H1 (cell line): ENCODE measurements around the gene RO60. TPM values are rescaled to one million over a fixed set of nuclear protein-coding genes. Genes with fewer than 3 reads are reported as not detected.

Experiments used
- CTCF ChIA-PET: fragments of 300-600 bp; sonication (Branson Sonifier 250); formaldehyde crosslinking; loops from one replicate; lab custom pipeline; 2021; ENCODE audit not compliant: partially characterized antibody; lab: Charles Lee
- POLR2A ChIA-PET: fragments of 300-600 bp; sonication (Branson Sonifier 250); formaldehyde crosslinking; loops from one replicate; lab custom pipeline; 2021; ENCODE audit warnings: inconsistent platforms; ENCODE audit not compliant: partially characterized antibody; lab: Charles Lee
- DNase-seq, 2 experiments: peaks; one replicate each; pipeline versions ENCODE4 v3.0.0 to v3.0.0-alpha.2; 2010 to 2022; ENCODE audit warnings: low spot score in 2 of 2, low read depth in 1 of 2, mixed read lengths in 1 of 2
- FAIRE-seq: peaks from 2 replicates; lab custom pipeline; 2011; peaks lifted over from hg19 to GRCh38; lab: Jason Lieb, UNC
- H2AFZ ChIP-seq: 2 replicates; pipeline ENCODE4 v1.8.1; 2012; ENCODE audit warnings: low read length, inconsistent platforms
- H2AK5ac ChIP-seq: 2 replicates; pipeline ENCODE4 v1.6.1; 2013; ENCODE audit warnings: low read depth, low read length
- H2BK120ac ChIP-seq: replicated peaks from 2 replicates; pipeline ENCODE3; 2013; ENCODE audit warnings: low read depth, low read length, inconsistent platforms
- H2BK12ac ChIP-seq: 2 replicates; pipeline ENCODE4 v1.6.1; 2013; ENCODE audit warnings: low read depth, low read length
- H2BK15ac ChIP-seq: 2 replicates; pipeline ENCODE4 v1.6.1; 2013; ENCODE audit warnings: low read length
- H2BK20ac ChIP-seq: 2 replicates; pipeline ENCODE4 v1.6.1; 2013; ENCODE audit warnings: low read length
- H2BK5ac ChIP-seq: 2 replicates; pipeline ENCODE4 v1.6.1; 2013; ENCODE audit warnings: low read depth, low read length
- H3K14ac ChIP-seq: 2 replicates; pipeline ENCODE4 v1.6.1; 2013; ENCODE audit warnings: inconsistent platforms; ENCODE audit not compliant: insufficient read length
- H3K18ac ChIP-seq: 2 replicates; pipeline ENCODE4 v1.6.1; 2013; ENCODE audit warnings: low read length; ENCODE audit errors: extremely low read depth
- H3K23ac ChIP-seq: 2 replicates; pipeline ENCODE4 v1.6.1; 2013; ENCODE audit warnings: inconsistent platforms; ENCODE audit not compliant: insufficient read length
- H3K23me2 ChIP-seq: 2 replicates; pipeline ENCODE4 v1.6.1; 2013; ENCODE audit warnings: low read depth, low read length
- H3K27ac ChIP-seq: 2 replicates; pipeline ENCODE4 v1.6.1; 2011; ENCODE audit warnings: low read depth, low read length, inconsistent platforms
- H3K27me3 ChIP-seq, 4 experiments: replicated peaks in 1 of 4; 1 replicate in 1 of 4; 2 replicates in 3 of 4; pipeline versions ENCODE4 v1.6.1 to v1.8.1; 2011 to 2013; ENCODE audit warnings: low read length in 3 of 4, mild to moderate bottlenecking in 3 of 4, inconsistent platforms in 2 of 4, mixed read lengths in 2 of 4, moderate library complexity in 1 of 4; ENCODE audit not compliant: control insufficient read depth in 3 of 4, insufficient read depth in 3 of 4; ENCODE audit errors: extremely low read depth in 1 of 4
- H3K36me3 ChIP-seq, 4 experiments: 2 replicates each; pipeline versions ENCODE4 v1.6.1 to v1.8.1; 2011 to 2013; ENCODE audit warnings: mild to moderate bottlenecking in 4 of 4, low read length in 3 of 4, moderate library complexity in 2 of 4, control low read depth in 1 of 4, inconsistent platforms in 1 of 4; ENCODE audit not compliant: insufficient read depth in 4 of 4, control insufficient read depth in 2 of 4
- H3K4ac ChIP-seq: replicated peaks from 2 replicates; pipeline ENCODE3; 2013; ENCODE audit warnings: low read length, low read depth, mixed read lengths, inconsistent platforms; ENCODE audit not compliant: insufficient read length
- H3K4me1 ChIP-seq, 4 experiments: replicated peaks in 1 of 4; 1 replicate in 1 of 4; 2 replicates in 3 of 4; pipeline versions ENCODE4 v1.6.1 to v1.8.1; 2011 to 2013; ENCODE audit warnings: low read length in 3 of 4, inconsistent platforms in 2 of 4, mixed read lengths in 1 of 4; ENCODE audit not compliant: insufficient read depth in 4 of 4, control insufficient read depth in 3 of 4
- H3K4me2 ChIP-seq, 2 experiments: 2 replicates each; pipeline versions ENCODE4 v1.6.1 to v1.8.1; 2011 to 2013; ENCODE audit warnings: low read depth in 2 of 2, low read length in 2 of 2, control low read depth in 1 of 2, inconsistent platforms in 1 of 2, mild to moderate bottlenecking in 1 of 2; ENCODE audit not compliant: insufficient read depth in 1 of 2
- H3K4me3 ChIP-seq, 4 experiments: fragments of 200-600, 300-600 bp in 1 of 4; sonication (generic), shearing (Covaris generic), sonication (Bioruptor Twin) in 1 of 4; 2 replicates each; pipeline versions ENCODE4 v1.5.1 to v1.8.1; 2011 to 2016; ENCODE audit warnings: low read length in 4 of 4, low read depth in 3 of 4, control low read depth in 2 of 4, inconsistent platforms in 2 of 4, mild to moderate bottlenecking in 2 of 4, mixed read lengths in 1 of 4, moderate library complexity in 1 of 4; ENCODE audit not compliant: insufficient read depth in 2 of 4; ENCODE audit errors: extremely low read depth in 1 of 4
- H3K56ac ChIP-seq: replicated peaks from 2 replicates; pipeline ENCODE3; 2013; ENCODE audit warnings: low read depth, mild to moderate bottlenecking, mixed read lengths, low read length, inconsistent platforms; ENCODE audit not compliant: insufficient read length
- H3K79me1 ChIP-seq: 2 replicates; pipeline ENCODE4 v1.6.1; 2013; ENCODE audit warnings: low read depth, low read length, control low read depth
- H3K79me2 ChIP-seq, 2 experiments: 2 replicates each; pipeline versions ENCODE4 v1.6.1 to v1.8.1; 2012 to 2013; ENCODE audit warnings: low read length in 2 of 2, mild to moderate bottlenecking in 2 of 2, inconsistent platforms in 1 of 2; ENCODE audit not compliant: insufficient read depth in 2 of 2, control insufficient read depth in 1 of 2
- H3K9ac ChIP-seq, 4 experiments: replicated peaks in 1 of 4; 1 replicate in 1 of 4; 2 replicates in 3 of 4; pipeline versions ENCODE4 v1.6.1 to v1.8.1; 2011 to 2013; ENCODE audit warnings: low read depth in 3 of 4, low read length in 3 of 4, control low read depth in 2 of 4, mild to moderate bottlenecking in 2 of 4, moderate library complexity in 2 of 4, inconsistent platforms in 1 of 4; ENCODE audit errors: extremely low read depth in 1 of 4
- H3K9me3 ChIP-seq, 2 experiments: 2 replicates each; pipeline versions ENCODE4 v1.6.1 to v1.8.1; 2012 to 2013; ENCODE audit warnings: mild to moderate bottlenecking in 2 of 2, moderate library complexity in 2 of 2, control low read depth in 1 of 2, inconsistent platforms in 1 of 2, low read depth in 1 of 2, low read length in 1 of 2, mixed read lengths in 1 of 2; ENCODE audit not compliant: insufficient read depth in 2 of 2
- H4K20me1 ChIP-seq, 2 experiments: replicated peaks in 1 of 2; 2 replicates each; pipeline versions ENCODE3 to v1.8.1; 2011 to 2013; ENCODE audit warnings: inconsistent platforms in 2 of 2, low read length in 2 of 2, mild to moderate bottlenecking in 1 of 2; ENCODE audit not compliant: insufficient read depth in 2 of 2, control insufficient read depth in 1 of 2
- H4K5ac ChIP-seq: 2 replicates; pipeline ENCODE4 v1.6.1; 2013; ENCODE audit warnings: low read length, low read depth, mixed read lengths, inconsistent platforms; ENCODE audit not compliant: insufficient read length
- H4K8ac ChIP-seq: 2 replicates; pipeline ENCODE4 v1.8.0; 2013; ENCODE audit warnings: mild to moderate bottlenecking, moderate library complexity, low read length, inconsistent platforms; ENCODE audit not compliant: insufficient read depth; ENCODE audit errors: extremely low read depth
- H4K91ac ChIP-seq: replicated peaks from 2 replicates; pipeline ENCODE3; 2013; ENCODE audit warnings: low read length, mixed read lengths, inconsistent platforms; ENCODE audit not compliant: insufficient read length
- ATF3 ChIP-seq: IDR thresholded peaks from 2 replicates; pipeline ENCODE4 v1.6.1; 2011; ENCODE audit warnings: low read depth, mild to moderate bottlenecking, low read length; ENCODE audit not compliant: insufficient read depth
- CBX5 ChIP-seq: fragments of 300-800, 300-1000 bp; sonication (generic); IDR thresholded peaks from 2 replicates; pipeline ENCODE4 v1.7.1; 2016; ENCODE audit warnings: antibody characterized with exemption, low read length, low read depth
- CHD1 ChIP-seq: IDR thresholded peaks from 2 replicates; pipeline ENCODE4 v1.6.1; 2012; ENCODE audit warnings: low read depth, low read length, improper control_type of control experiment
- CHD2 ChIP-seq: IDR thresholded peaks from 2 replicates; pipeline ENCODE4 v1.6.1; 2012; ENCODE audit warnings: low read length, improper control_type of control experiment
- EP300 ChIP-seq, 2 experiments: IDR thresholded peaks; 1 replicate in 1 of 2; 2 replicates in 1 of 2; pipeline ENCODE4 v1.6.1; 2011 to 2012; ENCODE audit warnings: low read depth in 2 of 2, low read length in 2 of 2, mild to moderate bottlenecking in 2 of 2, borderline replicate concordance in 1 of 2, inconsistent platforms in 1 of 2, moderate library complexity in 1 of 2
- HDAC6 ChIP-seq: IDR thresholded peaks from one replicate; pipeline ENCODE4 v1.7.1; 2012; ENCODE audit warnings: low read depth, mild to moderate bottlenecking, inconsistent platforms, low read length, moderate library complexity
- KDM4A ChIP-seq: IDR thresholded peaks from one replicate; pipeline ENCODE4 v1.7.1; 2012; ENCODE audit warnings: low read depth, mild to moderate bottlenecking, moderate library complexity, low read length, inconsistent platforms; ENCODE audit not compliant: severe bottlenecking
- POU5F1 ChIP-seq: IDR thresholded peaks from 2 replicates; pipeline ENCODE4 v1.6.1; 2011; ENCODE audit warnings: low read depth, mild to moderate bottlenecking, low read length, moderate library complexity
- SIX5 ChIP-seq: IDR thresholded peaks from 2 replicates; pipeline ENCODE4 v1.6.1; 2011; ENCODE audit warnings: mild to moderate bottlenecking, low read depth, low read length
- TBP ChIP-seq: IDR thresholded peaks from 2 replicates; pipeline ENCODE4 v1.6.1; 2011; ENCODE audit warnings: low read depth, low read length, improper control_type of control experiment
- USF2 ChIP-seq: IDR thresholded peaks from 2 replicates; pipeline ENCODE4 v1.6.1; 2011; ENCODE audit warnings: low read length, improper control_type of control experiment
- ZNF274 ChIP-seq: IDR thresholded peaks from 2 replicates; pipeline ENCODE4 v1.7.0; 2012; ENCODE audit warnings: low read length, borderline replicate concordance; ENCODE audit errors: extremely low read depth
- WGBS, 2 experiments: shearing (Covaris generic) in 1 of 2; methylation state at CpG; one replicate each; pipeline versions ENCODE4 v1.1.6 to v1.1.7; 2013 to 2015; ENCODE audit warnings: low lambda C conversion rate in 2 of 2, mixed read lengths in 2 of 2, inconsistent platforms in 1 of 2, low coverage in 1 of 2, missing lambda C conversion rate in 1 of 2; ENCODE audit not compliant: insufficient replicate concordance in 2 of 2, insufficient coverage in 1 of 2, insufficient read length in 1 of 2; ENCODE audit errors: extremely low coverage in 1 of 2, missing lambda C conversion rate in 1 of 2; 5-methylcytosine and 5-hydroxymethylcytosine counted together
- polyA plus RNA-seq, 7 experiments: library from polyadenylated mRNA; depleted of rRNA in 3 of 7; stranded (reverse) in 5 of 7; unstranded in 2 of 7; fragments of >200 nt in 5 of 7; fragments of 200-250 nt in 2 of 7; gene quantifications; 1 replicate in 5 of 7; 2 replicates in 1 of 7; 4 replicates in 1 of 7; pipeline versions ENCODE4 v1.2.1 to v1.2.3, GENCODE V29; 2011 to 2013; ENCODE audit warnings: missing spikeins in 2 of 7, mixed read lengths in 2 of 7
- total RNA-seq: library from RNA; stranded (reverse); fragmentation: NEBNext Ultra II Directional; extraction: Animal tissue kit (Norgen Biotek cat#: 25700); gene quantifications from 2 replicates; pipeline ENCODE4 v1.2.1, GENCODE V29; 2021

The RO60 gene
- total and polyA plus RNA-seq, 2 of the 8 experiments (the other 6 are each of a cell fraction or from before 2014, with no cell fraction given) = 13.6 to 103 TPM

- no peak overlapping the region for H2BK12ac ChIP-seq
- H3K27me3 ChIP-seq = peaks cover 0 to 11% (median 4%) of the 10 kb centered on the region in 4 experiments; a peak in 4 of 7 replicates
- H4K20me1 ChIP-seq = peaks cover 0 to 2% of the 10 kb centered on the region in 2 experiments
- H3K4me1 ChIP-seq = peaks cover 0 to 5% (median 2%) of the 10 kb centered on the region in 4 experiments; a peak in 4 of 7 replicates
- H4K5ac ChIP-seq = no peak overlapping the region
- H3K23ac ChIP-seq = no peak overlapping the region
- H3K4me3 ChIP-seq = peak overlapping the region; percentile 67 to 82 (median 76)
- TF ChIP-seq CHD1 (no peak), KDM4A (no peak), SIX5 (no peak), HDAC6 (no peak), EP300 (IDR thresholded peaks at IDR 0.05; ENCODE audit: borderline replicate concordance in 1 of 2, low read depth in 2 of 2, low read length in 2 of 2) (no peak), CHD2 (no peak), ATF3 (no peak), USF2 (no peak), ZNF274 (no peak), TBP (no peak), POU5F1 (no peak), CBX5 (no peak)
- ChIA-PET POLR2A (interaction anchor here (0.9 to 5.2 kb wide), 4 partner anchors 13 to 296 kb away, joined by 4 to 21 read pairs (median 16); partner anchors contain the start of gene CDC73), CTCF (interaction anchor here (0.7 to 2.3 kb wide), 2 partner anchors 16 kb away, joined by 3 to 10 read pairs; partner anchors contain the start of gene CDC73)
- H3K79me1 ChIP-seq = no peaks in the 10 kb centered on the region
- peak overlapping the region in 1 of 4 experiments; percentile 66; a peak in 3 of 7 replicates for H3K9ac ChIP-seq
- H3K4ac ChIP-seq = no peak overlapping the region
- 68% methylated on average over 4 of the region's 4 CpGs; no CpG with 5 or more reads in 1 of the 2 experiments for WGBS, 2 experiments
- H3K27ac ChIP-seq = no peak overlapping the region
- FAIRE-seq (no peak), DNase-seq (no peak)
- peak overlapping the region; percentile 78 for H2AFZ ChIP-seq
- no peak overlapping the region for H3K18ac ChIP-seq
- H4K91ac ChIP-seq = no peak overlapping the region
- H2AK5ac ChIP-seq = no peak overlapping the region
- no peak overlapping the region for H4K8ac ChIP-seq
- H2BK120ac ChIP-seq = no peak overlapping the region
- no peaks in the 10 kb centered on the region for H3K36me3 ChIP-seq
- no peak overlapping the region for H3K14ac ChIP-seq
- H2BK15ac ChIP-seq = no peak overlapping the region
- no peak overlapping the region for H2BK20ac ChIP-seq
- no peak overlapping the region for H2BK5ac ChIP-seq
- no peak overlapping the region for H3K56ac ChIP-seq
- H3K9me3 ChIP-seq = no peaks in the 10 kb centered on the region
- H3K79me2 ChIP-seq = no peaks in the 10 kb centered on the region
- peaks cover 9% of the 10 kb centered on the region for H3K23me2 ChIP-seq
- H3K4me2 ChIP-seq = peak overlapping the region; percentile 83 to 91
Measured at GRCh38 chr1:193105821-193106177, 46.4 kb downstream of the RO60 start.
